NCI-H345 treated with DMSO at 0.1 percent for 48 hours (cell line): ENCODE results near the gene USP50.
"Not testable (repeated sequence)": the region's sequence is repeated elsewhere in the genome, so short reads cannot be mapped to it uniquely, and the experiment has no call there.

Experiments used
- DNase-seq: peaks from one replicate; lab custom pipeline; 2025; ENCODE audit not compliant: unreplicated experiment; lab: John Stamatoyannopoulos, UW

Gene USP50

GRCh38 chr15:50505656-50506055 lies 40.8 kb downstream of the USP50 start:
- not testable (repeated sequence) for DNase-seq

DNA sequence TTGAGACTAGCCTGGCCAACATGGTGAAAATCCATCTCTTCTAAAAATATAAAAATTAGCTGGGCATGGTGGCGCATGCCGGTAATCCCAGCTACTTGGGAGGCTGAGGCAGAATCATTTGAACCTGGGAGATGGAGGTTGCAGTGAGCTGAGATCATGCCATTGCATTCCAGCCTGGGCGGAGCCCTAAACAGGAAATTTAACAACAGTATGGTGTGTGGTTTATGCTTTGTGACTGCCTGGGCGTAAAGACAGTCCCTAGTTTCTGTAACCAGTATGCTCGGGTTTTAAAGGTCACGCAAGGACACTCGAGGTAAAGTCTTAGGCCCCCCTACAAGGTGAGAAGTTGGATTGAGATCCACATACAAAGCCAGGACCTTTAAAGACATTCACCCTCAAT lies 43.3 kb downstream of the USP50 start:
- no peak for DNase-seq

DNA sequence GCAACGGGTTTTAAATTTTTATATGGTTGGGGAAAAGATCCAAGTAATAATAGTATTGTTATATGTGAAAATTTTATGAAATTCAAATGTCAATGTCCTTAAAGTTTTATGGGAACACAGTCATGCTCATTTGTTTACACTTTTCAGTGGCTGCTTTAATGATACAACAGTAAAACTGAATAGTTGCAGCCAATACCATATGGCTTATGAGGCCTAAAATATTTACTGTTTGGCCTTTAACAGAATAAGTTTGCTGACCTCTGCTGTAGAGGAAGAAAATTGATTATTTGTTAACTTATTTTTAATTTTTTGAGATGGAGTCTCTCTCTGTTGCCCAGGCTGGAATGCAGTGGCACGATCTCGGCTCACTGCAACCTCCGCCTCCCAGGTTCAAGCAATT lies 44.7 kb downstream of the USP50 start:
- no peak for DNase-seq

DNA sequence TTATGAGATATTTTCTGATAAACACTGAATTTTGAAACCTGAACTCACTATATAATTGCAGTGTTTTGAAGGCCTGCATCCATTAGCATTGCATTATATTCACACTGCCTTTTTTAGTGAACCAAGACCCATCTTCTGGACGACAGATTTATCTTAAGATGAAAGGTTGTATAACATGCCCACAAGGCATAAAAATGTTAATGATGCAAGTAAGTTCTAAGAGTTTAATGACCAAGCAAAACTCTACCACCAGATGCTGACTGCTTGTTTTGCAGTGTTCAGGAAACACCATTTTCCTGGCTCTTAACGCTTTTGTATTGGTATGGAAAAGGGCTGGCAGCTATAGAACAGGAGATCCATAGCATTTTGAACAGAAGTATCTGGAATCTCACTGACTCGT lies 46.1 kb downstream of the USP50 start:
- no peak for DNase-seq

DNA sequence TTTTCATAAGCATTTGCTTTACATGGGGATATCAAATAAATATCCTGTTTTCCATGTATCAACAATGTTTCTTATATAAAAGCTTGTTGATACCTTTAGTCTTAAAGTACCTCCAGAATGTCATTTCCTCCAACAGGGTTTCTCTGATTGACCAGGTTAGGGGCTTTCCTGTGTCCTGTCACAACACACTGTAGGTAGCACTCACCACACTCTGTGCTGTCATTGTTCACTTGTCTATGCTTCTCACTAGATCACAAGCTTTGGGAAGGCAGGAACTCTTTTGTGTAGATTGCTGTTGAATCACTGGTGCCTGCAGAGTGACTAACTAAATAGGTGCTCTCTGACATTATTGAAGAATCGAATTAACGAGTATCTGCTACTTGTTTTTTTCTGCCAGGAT lies 49.8 kb downstream of the USP50 start:
- no peak for DNase-seq

- DNase-seq, result not testable (repeated sequence)
These were observed 51.9 kb downstream of the USP50 start for GRCh38 chr15:50494547-50494946.

- no peak for DNase-seq
These were observed 52.8 kb downstream of the USP50 start for GRCh38 chr15:50493625-50494024.

- DNase-seq, result no peak
These were observed 59.2 kb downstream of the USP50 start for GRCh38 chr15:50487287-50487686.

DNA sequence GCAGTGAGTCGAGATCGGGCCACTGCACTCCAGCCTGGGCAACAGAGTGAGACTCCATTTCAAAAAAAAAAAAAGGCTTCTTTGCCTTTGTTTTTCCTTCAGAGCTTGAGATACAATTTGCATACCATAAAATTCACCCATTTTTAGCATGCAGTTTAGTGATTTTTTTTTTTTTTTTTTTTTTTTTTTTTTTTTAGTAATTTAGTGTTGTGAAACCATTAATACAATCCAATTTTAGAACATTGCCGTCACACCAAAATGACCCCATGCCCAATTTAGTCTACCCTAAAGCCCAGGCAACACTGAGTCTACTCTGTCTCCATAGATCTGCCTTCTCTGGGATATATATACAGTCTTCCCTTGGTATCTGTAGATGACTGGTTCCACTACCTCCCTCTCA lies 61.1 kb downstream of the USP50 start:
- no peak for DNase-seq

- DNase-seq, result no peak
These were observed 61.7 kb downstream of the USP50 start for GRCh38 chr15:50484781-50485180.

DNA sequence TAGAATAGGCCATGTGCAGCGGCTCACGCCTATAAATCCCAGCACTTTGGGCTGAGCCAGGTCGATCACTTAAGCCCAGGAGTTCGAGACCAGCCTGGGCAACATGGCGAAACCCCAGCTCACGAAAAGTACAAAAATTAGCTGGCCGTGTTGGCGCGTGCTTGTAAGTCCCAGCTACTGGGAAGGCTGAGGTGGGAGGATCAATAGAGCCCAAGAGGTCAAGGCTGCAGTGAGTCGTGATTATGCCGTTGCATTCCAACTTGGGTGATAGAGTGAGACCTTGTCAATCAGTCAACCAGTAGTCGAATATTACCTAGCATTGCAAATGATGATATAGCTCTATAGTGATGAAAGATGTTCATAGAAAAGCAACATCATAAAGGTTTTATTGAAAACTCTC lies 70.3 kb downstream of the USP50 start:
- no peak for DNase-seq

DNA sequence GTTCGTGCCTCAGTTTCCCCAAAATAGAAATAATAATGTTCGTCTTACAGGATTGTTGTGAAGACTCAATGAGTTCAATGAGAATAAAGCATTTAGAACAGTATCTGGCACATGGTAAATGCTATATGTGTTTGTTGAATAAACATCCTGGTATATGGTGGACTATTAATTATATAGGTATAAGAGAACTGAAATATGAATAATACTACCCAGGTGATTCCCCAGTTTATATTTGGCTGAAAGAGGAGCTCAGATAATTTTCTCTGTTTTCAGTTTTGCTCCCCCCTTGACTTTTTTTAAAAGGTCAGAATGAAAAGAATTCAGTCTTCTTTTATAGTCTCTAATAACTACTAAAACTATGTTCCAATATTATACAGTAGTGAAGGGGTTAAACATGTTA lies 75.4 kb downstream of the USP50 start:
- no peak for DNase-seq

- no peak for DNase-seq
These were observed 82.8 kb downstream of the USP50 start for GRCh38 chr15:50463423-50464358.

DNA sequence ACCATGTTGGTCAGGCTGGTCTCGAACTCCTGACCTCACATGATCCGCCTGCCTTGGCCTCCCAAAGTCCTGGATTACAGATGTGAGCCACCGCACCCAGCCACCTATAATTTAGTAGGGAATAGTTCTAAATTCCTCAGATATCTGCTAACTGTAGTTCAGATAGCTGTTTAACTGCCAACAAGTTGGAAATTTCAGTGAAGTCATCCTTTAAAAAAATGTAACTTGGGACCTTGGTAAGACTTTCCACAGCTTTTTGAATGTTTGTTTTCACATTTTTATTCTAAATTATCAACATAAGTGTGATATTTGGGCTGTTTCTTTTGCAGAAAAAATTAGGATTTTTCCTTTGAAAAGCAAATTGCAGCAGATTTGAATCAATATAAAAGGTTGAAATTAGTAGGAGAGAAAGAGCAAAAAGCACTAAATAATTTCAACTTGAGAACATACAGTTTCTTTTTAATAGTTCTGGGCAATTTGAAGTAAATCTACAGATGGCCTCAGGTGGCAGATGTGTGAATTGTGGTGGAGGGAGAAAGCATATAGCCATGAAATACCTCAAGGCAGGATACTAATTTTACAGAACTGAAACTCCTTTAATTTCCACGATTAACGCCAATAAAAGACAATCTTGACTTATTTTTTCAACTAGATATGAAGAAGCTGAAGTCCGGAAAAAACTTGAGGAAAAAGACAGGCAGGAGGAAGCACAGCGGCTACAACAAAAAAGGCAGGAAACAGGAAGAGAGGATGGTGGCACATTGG lies 87.9 kb downstream of the USP50 start:
- no peak for DNase-seq

DNA sequence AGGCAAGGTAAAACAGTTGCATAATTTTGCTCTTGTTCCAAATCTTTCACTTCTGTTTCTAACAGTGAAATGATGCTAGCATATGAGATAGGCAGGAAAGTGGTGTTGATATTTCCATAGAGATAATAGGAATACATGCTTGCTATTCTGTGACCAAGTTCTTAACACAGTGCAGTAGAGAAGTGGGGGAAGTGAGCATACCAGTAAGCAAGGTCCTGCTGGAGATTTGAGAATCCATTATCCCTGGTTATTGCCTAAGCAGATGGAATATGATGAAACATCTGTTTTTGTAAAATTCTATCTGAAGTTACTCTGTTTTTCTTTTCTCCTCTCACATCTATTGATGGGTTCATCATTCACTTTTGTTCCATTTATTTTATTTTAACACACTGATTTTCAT lies 93.5 kb downstream of the USP50 start:
- DNase-seq, result no peak
